Measurements from ENCODE around the gene TPST2.
A peak's percentile ranks its signal among the peaks of the same experiment; 100 is the strongest.
"Not testable (repeated sequence)": the region's sequence is repeated elsewhere in the genome, so short reads cannot be mapped to it uniquely, and the experiment has no call there.

The TPST2 gene

DNA sequence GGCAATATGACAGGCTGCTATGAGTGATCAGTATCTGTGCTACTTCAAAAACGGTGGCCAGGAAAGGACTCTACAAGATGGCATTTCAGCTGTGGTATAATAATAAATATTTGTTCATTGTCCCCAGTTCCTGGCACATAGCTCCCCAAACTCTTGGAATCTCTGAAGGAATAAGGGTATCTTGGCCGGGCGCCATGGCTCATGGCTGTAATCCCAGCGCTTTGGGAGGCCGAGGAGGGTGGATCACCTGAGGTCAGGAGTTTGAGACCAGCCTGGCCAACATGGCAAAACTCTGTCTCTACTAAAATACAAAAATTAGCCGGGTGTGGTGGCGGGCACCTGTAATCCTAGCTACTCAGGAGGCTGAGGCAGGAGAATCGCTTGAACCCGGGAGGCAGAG lies 61.4 kb downstream of the TPST2 start:
- DNase-seq = not testable (repeated sequence)

DNA sequence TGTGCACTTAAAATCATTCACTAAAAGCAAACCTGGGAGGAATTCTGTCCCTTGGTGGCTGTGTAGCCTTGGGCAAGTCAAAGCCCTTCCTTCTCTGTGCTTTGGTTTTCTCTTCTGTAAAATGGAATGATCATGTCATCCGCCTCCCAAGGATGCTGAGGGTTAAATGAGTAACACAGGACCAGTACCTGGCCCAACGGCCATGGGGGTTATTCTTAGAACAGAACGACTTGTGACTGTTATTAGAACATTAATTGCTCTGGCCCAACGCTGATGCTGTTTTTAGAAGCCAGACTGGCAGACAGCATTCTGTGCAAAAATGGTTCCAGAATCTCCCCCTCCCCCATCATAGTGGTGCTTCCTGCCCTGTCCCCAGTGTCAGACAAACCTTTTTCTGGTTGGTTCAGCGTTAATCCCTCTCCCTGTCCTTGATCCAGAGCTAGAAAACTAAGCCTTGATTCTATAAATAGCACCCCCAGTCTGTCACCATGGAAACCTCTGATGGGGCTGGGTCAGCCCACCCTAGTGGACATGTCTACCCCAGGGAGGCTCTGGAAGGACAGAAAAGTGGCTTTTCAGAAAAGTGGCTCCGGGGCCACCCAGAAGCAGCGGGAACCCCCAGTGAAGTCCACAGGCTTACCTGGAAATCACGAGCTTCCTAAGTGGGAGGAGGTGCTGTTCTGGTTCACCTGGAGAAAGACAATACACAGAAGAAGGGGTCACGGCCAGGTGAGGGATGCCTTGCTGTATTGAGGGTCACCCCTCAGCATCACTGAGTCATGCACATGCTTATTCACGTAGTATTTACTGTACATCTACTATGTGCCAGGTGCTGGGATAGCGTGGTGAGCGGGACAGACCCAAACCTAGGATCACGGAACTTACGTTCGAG lies 62.1 kb downstream of the TPST2 start:
- no peak for DNase-seq

DNA sequence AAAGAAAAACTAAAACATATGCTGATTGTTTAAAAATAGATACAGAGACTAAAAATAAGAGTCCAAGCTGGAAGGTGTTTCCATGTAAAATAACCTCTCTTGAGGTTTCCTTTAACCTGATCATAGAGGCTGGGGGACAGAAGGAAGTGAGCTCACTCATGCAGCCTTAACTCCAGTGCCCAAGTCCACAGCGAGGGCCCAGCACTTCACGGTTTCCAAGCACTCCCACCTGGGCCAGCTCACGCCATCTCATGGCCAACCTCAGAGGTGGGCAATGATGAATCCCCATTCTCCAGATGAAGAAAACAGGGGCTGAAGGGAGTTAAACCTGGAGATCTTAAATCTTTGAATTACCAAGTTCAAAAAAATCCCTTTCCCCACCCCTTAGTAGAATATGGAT lies 62.8 kb downstream of the TPST2 start:
- DNase-seq = no peak

DNA sequence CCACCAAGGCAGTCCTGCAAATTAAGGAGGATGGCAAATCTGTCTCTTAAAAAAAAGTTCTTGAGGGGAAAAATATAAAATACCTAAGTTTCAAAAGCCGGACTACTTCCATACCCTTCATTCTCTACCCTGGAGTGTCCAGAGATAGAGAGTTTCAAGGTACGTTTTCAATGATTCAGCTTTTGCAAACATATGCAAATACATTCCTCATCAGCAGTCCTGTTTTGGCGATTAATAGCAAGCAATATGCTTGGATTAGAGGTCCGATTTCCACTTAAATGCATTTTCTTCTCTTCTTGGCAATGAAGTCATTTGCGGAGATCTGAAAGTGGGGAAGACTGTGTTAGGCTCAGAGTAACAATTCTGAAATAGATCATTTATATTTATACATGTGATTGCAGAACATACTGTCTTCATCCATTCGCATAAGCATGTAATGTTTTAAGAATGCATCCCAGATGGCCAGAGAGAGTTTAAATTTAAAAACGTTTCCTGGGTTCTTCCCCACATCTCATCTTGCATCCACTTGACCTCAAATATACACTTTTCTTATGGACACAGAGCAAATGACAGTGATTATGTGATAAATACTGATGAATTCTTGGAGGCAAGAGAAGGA lies 63.9 kb downstream of the TPST2 start:
- no peak for DNase-seq

DNA sequence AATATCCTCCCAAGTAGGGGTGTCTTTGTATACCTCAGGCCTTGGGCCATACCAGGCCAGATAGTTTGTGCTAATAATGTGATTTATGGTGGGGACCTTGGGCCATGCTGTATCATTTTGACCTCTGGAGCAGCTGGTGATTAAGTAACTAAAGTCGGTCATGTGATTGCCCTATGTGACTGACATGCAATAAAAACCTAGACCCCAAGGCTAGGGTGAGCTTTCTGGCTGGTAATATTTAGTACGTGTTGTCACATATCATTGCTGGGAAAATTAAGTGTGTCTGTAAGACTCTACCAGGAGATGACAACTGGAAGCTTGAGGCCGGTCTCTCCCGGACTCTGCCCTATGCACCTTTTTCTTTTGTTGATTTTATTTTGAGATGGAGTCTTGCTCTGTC lies 65.1 kb downstream of the TPST2 start:
- DNase-seq = no peak

DNA sequence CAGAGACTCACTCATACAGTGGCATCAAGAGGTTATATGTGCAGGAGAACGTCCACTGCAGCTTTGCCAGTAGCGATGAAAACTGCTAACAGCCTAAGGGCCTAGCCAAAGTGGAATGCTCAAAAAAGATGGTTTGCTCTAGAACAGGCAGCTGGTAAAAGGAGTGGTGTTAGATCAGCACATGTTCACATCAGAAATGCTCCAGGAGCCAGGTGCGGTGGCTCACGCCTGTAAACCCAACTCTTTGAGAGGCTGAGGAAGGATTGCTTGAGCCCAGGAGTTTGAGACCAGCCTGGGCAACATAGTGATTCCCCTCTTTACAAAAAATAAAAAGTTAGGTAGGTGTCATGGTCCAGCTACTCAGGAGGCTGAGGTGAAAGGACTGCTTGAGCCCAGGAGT lies 67.3 kb downstream of the TPST2 start:
- DNase-seq = no peak

DNA sequence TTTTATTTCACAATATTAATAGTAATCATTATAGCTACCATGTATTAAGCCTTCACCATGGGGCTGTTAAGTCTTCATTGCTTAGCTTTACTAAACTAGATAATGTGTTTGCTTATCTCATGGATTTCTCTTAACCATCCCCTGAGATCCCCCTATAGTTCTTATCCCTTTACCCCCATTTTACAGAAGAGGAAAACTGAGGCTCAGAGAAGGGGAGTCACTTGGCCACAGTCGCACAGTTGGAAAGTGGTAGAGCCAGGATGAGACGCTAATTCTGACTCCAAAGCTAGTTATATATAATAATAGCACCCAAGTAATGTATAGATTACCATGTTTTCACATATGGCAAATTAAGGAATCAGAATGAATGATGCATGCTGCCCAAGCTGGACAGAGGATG lies 67.9 kb downstream of the TPST2 start:
- no peak for DNase-seq

DNA sequence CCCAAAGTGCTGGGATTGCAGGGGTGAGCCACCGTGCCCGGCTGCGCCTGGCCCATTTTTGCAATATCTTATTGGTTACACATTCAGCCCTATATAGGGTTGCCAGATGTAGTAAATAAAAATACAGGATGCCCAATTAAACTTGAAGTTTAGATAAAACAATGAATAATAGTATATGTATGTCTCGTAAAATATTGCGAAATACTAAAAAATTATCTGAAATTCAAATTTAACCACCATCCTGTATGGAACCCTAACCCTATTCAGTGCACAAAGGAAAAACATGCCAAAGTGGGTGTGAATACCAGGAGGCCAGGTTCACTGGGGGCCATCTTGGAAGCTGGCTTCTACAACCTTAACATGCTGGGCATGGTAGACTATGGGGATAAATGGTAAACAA lies 72.5 kb downstream of the TPST2 start:
- DNase-seq = no peak

DNA sequence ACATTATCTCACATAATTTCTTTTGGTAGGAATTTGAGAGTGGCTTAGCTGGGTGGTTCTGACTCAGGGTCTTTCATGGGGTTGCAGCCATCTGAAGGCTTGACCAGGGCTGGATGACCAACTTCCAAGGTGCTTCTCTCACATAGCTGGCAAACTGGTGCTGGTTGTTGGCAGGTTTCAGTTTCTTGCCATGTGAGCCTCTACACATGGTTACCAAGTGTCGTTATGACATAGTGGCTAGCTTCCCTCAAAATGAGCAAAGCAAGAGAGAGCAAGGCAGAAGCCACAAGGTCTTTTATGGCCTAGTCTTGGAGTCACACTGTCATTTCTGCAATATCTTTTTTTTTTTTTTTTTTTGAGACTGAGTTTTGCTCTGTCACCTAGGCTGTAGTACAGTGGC lies 73.4 kb downstream of the TPST2 start:
- DNase-seq = no peak

DNA sequence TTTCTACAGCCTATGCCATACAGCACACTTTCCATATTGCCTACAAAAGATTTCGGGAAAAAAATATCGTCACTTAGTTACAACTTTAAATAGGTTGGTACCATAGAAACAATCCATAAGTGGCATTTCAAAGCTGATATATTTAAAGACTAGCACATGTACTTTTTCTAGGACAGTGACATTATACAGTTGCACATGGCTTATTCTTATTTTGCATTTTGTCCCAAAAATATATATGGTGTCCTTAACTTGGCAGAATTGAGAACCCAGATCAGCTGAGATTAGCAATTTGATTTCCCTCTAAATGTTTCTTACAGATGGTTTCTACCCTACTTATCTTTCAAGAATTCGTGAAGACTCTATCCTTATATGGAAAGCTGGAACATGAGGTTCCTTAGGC lies 74.0 kb downstream of the TPST2 start:
- DNase-seq = no peak

DNA sequence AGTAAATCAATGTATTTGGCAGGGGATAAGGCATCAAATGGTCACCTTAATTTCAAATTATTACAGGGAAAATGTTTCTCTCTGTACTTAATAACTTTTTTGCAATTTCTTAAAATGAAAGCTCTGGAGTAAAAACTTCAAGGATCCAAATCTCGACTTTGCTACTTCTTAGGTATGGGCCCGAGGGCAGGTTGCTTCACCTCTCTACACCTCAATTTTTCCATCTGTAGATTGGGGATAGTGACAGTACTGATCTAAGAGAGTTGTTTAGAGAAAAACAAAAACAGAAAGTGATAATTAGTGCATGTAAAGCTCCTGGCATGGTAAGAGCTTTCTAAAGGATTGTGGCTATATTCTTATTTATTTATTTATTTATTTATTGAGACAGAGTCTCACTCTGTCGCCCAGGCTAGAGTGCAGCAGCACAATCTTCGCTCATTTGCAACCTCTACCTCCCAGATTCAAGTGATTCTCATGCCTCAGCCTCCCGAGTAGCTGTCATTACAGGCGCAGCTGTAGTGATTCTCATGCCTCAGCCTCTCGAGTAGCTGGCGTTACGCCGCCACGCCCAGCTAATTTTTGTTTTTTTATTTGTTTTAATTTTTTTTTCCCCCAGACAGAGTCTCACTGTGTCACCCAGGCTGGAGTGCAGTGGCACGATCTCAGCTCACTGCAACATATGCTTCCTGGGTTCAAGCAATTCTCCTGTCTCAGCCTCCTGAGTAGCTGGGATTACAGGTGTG lies 75.3 kb downstream of the TPST2 start:
- DNase-seq = no peak

DNA sequence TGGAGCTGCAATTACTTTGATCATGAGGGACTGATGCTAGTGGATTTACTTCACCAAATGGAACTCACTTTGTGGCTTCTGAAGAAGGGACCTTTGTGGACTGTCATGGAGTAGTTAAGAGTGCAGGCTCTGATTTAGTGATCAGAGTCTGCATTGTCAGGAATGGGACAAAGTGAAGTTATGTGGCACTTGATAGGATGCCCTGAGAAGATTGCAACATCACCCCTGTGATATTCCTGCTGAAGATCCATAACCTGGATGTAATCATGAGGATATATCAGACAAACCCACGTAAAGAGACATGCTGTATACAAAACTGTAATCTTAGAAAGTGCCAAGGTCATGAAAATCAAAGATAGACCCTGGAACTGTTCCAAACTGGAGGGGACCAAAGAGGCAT lies 76.1 kb downstream of the TPST2 start:
- DNase-seq = no peak

DNA sequence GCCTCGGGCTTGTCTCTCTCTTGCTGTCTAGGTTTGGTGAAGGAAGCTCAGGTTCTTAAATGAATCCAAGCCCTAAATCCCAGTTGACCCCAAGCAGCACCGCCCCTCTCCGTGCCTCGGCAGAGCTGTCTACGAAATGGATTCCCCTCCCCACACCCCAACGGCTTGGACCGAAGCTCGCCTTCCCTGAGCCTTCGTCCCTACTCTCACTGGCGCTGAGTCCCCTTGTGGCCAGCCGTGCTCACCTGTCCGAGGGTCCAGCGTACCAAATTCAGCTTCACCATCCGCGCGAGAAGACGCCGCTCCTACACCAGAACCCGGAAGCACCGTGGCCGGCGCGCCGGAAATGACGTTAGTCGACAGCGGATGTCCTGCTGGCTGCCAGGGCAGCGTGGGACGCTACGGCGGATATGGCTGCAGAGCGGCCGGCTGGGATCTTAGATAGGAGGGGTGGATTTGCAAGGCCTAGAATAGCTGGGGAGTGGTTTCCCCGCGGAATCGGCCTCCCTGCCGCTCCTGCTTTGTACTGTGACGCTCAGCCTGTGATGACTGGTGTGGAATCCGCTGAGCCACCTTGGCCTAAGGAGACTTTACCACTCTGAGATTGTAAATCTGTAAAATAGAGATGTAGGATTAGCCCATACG lies 77.7 kb downstream of the TPST2 start, which contains the start of gene TFIP11:
TFIP11 (minus strand) TSS at position 325 of the 645 bp plus-strand sequence. CDS start 2,201 bp downstream, outside the sequence.
- DNase-seq = peak; percentile 90

DNA sequence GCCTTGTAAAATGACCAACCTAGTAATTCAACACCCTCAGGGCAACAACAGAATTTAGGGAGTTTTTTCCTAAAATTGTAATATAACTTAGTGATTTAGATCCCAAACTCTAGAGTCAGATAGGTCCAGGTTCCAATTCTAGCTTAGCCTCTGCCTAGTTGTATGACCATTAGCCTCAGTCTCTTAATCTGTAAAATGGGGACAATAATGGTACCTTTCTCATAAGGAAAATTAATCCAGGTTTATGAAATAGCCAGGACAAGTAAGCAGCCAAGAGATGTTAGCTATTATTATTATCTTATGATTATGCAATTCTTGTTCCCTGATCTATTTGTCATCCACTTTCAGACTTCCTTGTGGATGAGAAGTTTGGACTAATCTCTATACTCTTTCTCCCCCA lies 81.8 kb downstream of the TPST2 start:
- DNase-seq = no peak

DNA sequence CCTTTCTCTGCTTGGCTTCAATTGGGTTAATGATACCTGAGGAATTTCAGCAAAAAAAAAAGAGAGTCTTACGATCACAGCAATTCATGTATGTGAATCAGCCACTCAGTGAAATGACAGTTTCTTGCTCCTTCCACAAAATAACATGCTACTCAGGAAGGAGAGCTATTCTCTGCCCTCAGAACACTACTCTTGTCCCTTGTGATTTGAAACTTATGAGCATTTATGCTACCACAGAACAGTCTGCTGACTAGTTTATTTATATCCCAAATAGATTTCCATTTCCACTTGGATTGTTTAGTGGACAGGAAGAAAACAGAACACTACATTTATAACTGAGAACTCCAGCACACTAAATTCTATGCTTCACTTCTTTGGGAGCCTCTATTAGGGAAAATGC lies 86.2 kb downstream of the TPST2 start:
- no peak for DNase-seq

DNA sequence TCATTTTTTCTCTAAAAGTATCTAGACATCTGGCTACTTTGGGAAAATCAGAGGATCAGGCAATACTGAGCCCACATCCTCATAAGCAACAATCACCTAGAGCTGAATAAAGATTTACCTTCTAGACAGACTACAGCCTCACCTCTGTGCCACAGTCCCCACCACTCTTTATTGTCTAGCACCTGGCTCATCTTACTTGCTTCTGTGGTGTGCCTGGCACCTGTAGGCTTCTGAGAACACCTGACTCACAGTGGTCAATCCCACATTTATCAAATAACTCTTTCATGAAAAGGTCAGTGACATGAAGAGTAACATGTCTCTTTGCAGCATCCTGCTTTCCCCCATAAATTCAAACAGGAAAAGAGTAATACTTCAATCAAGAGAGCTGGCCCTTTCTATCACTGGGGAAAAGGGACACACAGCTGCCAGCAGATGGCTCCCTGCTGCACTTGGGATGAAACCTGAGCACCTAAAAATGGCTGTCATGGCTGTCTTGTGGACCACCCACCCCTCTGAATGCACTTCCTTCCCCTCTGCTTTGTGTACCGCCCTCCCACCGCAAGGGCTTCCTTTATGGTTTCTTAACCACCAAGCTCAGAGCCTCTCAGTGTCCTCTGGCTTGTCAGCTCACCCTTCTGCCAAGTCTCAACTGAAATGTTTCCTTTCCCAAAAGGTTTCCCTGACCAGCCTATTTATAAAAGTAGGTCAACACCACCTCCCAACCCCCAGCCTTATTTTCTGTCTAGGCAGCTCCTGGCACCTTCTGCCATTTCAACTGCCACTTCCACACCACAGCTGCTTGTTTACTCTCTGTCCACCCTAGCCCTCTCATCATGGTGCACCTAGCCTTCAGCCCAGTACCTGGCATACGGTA lies 87.0 kb downstream of the TPST2 start:
- DNase-seq = peak; percentile 53

DNA sequence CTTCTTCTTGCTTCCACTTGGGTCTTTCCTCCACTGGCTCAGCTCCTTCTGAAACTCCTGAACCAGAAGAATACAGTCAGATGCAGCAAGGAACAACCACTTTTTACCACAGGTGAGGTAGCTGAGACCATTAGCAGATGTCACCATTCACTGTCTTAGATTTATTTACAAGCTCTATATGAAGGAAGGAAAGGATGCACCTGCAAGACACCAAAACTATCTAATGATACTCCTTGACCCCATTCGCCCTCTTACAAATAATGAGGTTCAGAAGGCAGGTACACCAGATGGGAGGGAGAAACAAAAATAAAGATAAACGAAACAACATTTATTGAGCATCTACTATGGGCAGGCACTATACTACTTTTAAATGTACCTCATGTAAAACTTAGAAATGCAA lies 87.9 kb downstream of the TPST2 start:
- no peak for DNase-seq

DNA sequence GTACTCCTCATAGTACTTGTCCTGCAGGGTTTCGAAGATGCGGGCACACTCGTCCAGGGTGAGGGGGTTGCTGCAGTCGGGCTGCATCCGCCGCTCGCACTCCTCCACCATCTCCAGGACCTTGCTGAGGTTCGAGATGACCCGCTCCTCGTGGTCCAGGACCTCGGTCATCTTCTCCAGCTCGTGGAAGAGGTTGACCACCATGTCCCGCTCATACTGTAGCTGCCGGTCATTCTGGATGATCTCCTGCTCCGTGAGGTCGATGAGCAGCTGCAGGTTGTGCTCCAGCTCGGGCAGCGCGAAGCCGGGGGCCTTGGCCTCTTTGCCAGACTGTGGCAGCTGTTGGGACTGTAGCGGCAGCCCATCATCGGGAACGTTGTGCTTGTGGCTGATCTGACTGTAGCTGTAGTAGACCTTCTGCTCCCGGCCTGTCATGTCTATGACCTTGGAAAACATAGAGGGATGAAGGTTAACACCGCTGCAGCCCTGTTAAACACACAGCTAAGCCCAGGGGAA lies 90.7 kb downstream of the TPST2 start:
- no peak for DNase-seq

DNA sequence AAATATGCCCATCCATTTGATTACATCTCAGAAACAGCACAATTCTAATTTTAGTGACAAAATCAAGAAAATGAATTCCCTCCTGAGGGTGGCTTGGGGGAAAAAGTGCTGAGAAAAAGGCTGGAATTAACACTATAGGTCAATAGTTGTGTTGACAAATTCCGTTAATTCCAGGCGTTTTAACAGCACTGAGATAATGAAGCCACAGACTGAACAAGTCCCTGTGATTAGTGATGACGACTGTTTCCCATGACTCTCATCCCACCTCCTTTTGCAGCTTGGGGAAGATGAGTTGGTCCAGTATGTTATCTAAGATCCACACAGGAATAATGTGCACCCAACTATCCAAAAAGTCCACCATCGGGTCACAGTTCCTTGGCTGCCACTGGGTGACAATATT lies 93.5 kb downstream of the TPST2 start:
- no peak for DNase-seq

DNA sequence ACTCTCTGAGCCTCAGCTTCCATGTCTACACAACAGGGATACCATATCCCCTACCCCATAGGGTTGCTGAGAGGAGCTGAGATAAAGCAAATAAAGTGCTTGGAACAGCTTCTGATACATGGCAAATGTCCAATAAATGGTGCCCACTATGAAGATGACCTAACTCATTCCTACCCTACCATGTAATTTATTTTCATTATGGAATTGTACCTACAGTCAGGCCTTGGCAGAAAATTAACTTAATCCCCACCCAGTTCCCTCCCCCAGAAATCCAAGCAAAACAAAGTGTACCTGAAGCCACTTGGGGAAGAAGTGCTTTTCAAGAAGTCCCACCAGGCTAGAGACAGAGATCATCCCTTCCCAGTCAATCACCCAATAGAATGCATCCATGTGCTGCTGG lies 95.4 kb downstream of the TPST2 start:
- no peak for DNase-seq

DNA sequence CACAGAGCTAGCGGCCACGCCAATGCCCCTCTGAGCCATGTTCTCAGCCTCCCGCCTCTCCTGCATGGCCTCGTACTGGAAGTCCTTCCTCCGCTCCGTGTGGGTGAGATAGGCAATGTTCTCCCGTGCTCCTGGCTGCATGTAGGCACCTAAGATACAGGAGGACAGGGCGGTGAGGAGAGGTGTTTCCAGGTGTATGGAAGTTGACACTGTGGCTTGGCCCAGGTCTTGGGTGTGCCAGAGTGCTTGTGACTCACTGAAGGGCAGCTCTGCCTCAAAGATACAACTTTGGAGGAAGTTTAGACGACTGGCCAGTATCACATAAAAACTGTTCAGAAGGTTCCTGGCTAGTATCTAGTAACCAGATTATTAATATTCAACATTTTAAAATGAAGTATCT lies 97.7 kb downstream of the TPST2 start:
- DNase-seq = no peak

DNA sequence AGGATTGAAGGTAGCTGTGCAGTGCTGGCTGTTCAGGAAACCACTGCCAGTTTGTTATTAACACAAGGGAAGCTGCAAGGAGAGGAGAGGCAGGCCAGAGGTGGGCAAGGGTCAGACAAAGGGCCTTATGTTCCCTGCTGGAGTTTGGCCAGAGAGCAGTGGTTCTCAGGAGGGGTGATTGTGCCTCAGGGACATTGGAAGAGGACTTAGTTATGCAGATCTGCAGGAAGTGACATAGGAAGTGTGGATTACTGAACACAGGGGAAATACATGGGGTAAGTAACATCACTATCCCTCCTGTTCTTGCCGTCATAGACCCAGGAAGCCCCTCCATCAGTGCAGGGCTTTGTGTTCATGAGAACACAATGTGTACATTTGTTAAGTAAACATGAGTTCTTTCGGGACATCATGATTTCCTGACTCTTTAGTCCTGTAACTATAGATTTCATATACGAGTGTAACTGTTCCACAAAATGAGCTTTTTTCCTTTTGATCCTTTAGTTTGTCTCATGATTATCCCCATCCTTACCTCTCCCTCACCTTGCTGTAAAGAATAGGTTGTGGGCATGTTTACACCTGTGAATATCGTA lies 100.4 kb downstream of the TPST2 start:
- DNase-seq = no peak

All from fibroblast of skin of right biceps (primary cell).